GM19238 (cell line): ENCODE results near the gene KRT32.

Experiments used
- DNase-seq: peaks from one replicate; pipeline ENCODE4 v3.0.0; 2011; ENCODE audit warnings: low spot score; ENCODE audit not compliant: insufficient read length

The KRT32 gene

DNA sequence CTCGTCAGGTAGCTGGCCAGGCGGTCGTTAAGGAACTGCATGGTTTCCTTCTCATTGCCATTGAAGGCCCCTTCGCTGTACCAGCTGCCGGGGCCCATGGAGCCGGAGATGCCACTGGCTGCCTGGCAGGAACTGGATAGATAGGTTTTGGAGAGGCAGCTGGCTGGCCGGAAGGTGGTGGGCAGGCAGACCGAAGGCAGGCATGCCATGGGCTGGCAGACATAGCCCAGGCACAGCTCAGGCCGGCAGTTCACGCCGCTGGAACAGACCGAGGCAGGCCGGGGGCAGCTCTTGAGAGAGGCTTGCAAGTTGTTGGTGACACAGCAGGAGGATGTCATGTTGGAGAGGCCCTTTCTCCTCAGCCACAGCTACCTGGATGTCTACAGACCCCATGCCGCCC, at the start of gene KRT32:
KRT32 (minus strand) TSS at position 399 of the 400 bp plus-strand sequence; CDS start at position 338, 61 bp downstream.
- no peak for DNase-seq

DNA sequence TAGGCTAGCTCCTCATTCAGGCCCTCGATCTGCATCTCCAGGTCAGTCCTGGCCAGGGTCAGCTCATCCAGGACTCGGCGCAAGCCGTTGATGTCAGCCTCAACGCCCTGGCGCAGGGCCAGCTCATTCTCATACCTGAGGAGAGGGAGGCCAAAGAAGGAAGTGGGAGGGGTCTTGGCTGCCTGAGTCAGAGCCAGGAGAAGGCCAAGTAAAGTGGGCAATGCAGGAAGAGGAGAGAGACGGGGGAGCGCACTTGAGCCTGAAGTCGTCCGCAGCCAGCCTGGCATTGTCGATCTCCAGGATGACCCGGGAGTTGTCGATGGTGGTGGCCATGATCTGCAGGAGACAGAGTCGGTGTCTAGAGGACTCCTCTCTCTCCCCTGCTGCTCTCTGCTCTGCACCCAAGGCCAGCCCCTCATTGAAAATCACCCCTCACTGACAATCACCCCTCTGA, 49.7 kb upstream of the KRT32 start:
- no peak for DNase-seq

DNA sequence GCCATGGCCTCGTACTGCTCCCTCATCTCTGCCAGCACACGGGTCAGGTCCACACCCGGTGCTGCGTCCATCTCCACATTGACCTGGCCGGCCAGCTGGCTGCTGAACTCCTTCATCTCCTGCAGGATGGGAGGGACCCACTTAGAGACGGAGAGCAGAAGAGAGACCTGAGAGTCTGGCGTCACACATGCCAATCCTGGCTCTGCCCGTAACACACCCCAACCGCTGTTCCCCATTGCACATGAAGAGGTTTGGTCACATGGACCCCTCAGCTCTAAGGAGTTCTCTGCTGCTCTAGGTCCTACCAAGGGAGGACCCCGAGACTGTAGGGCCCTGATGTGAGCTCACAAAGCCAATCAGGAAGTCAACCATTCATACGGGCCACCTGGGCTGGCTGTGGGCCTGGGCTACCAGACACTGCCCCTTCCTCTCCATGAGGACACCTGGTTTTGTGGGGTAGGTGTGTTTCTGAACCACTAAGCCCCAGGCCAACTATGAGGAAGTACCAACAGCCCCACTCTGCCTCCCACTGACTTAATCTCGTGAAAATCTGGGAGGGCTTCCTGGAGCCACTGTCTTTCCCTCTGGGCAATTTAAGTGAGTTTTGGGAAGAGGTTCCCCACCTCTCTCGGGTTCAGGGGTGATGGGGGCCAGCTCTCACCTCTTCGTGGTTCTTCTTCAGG, 49.1 kb upstream of the KRT32 start:
- no peak for DNase-seq

DNA sequence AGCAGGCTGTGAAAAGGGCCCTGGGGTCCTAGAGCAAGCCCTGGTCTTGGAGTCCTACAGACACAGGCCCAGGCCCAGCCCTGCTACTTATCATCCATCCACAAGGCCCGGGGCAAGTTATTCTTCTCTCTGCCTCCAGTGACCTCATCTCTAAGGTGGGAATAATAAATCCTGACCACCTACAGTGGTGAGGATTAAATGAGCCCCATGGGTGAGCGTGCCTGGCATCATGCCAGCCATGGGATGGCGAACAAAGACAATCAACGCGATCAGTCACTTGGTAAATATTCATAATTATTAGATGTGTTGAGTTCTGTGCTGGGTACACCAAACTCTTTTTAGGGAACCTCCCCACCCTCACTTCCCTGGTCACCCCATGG, 46.0 kb upstream of the KRT32 start:
- DNase-seq: no peak

DNA sequence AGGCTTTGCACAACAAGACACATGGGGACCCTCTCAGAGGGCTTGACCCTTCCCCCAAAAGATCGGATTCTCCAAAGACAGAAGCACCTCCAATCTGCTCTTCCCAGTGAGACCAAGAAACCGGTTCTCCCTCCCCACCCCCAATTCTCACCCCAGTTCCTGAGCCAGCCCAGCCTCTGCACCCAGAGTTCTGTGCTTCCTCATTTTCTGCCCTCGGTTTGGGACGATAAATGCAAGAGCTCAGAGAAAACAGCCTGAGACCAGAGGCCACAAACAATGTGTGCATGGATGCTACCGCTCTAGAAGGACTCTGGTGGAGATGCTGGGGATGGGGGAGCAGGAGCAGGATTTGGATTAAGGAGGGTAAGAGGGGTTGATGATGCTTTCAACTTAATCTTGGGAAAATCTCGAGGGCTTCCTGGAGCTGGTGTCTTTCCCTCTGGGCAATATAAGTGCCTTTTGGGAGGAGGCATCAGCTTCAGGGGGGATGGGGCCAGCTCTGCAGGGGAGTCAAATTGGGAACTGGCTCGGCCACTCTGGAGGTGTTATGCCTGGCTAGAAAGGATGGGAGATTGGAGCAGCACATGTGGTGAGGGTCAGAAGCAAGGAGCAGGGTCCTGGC, 45.5 kb upstream of the KRT32 start:
- DNase-seq: no peak

DNA sequence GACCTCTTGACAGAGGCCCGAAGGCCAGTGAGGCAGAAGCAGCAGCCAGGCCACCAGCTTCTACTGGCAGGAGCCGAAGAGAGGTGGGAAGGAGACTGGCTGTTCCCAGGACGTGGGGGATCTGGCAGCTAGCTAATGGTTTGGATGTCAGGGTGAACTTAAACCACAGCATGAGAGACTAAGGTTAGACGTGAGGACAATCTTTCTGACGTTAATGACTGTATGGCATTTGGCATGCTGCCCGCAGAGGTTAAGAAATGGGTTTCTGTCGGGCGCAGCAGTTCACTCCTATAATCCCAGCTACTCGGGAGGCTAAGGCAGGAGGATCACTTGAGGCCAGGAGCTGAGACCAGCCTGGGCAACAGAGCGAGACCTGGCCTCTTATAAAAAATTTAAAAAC, 44.5 kb upstream of the KRT32 start:
- no peak for DNase-seq

DNA sequence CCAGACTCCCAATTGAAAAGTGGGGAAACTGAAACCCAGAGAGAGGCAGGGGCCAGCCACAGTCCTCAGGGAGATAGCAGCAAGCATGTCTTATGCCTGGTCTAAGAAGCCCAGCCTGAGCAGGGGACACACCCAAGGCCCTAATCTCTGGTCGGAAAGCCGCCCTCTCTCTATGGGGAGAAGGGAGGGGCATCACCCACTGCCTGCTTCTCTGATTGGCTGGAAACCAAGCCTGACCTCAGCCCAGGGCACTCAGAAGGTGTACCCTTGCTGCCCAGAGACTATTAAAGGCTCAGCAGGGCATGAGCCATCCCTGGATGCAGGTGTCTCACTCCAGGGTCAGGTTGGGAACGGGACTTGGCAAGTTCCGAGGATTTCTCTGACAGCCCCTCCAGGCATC, 43.9 kb upstream of the KRT32 start:
- DNase-seq: no peak

DNA sequence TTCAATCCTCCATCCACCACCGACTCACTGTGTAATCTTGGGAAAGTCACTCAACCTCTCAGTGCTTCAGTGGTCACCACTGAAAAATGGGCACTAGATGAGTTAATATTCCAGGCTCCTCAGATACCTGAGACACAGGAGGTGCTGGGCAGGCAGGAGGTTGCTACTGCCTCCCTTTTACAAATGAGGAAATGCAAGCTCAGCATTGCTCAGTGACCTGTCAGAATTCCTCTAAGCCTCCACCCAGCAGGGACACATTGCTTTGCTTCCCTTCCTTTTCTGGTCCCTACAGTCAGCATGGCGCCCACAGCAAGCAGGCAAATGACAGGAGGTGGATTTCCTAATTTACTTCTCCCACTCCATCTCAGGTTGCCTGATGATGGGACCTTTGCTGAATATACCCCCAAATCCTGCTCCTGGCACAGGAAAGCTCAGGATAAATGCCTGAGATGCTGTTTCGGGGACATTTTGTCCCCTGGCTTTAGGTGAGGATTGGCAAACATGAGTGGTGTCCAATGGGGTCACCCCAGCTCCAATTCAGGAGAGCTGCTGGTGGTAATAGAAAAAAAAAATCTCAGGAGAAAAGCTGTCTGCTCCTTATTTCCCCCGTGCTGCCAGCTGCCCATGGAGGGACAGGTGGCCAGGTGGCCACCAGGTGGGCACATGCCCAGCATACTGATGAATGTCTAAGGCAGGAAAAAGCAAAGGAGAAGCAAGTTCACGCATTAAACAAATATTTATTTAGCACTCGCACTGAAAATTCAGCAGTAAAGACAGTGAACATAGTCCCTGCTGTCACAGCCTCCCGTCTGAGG, 43.3 kb upstream of the KRT32 start:
- DNase-seq: no peak

DNA sequence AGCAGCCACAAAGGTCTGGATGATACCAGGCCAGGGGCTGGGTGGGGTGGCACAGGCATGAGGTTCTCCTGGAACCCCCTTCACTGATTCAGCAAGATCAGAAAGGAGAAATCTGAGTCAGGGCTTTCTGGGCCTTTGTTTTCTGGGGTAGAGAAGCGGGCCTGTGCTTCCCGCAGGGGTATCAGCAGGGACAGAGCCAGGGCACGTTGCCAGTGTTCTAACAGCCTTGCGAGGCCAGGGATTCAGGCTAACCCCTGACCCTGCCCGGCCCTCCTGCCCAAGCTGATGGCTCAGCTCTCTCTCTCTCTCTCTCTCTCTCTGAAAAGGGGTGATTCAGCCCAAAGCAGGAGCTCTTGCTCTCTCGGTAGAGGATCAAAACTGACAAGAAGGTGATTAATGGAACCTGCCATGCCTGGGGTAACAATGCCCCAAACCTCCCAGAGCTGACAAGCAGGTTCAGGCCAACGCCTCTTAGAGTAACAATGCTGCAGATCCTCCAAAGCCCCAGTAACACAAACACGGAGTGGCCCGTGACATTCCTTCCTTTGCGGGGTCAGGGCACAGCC, 40.2 kb upstream of the KRT32 start:
- no peak for DNase-seq

DNA sequence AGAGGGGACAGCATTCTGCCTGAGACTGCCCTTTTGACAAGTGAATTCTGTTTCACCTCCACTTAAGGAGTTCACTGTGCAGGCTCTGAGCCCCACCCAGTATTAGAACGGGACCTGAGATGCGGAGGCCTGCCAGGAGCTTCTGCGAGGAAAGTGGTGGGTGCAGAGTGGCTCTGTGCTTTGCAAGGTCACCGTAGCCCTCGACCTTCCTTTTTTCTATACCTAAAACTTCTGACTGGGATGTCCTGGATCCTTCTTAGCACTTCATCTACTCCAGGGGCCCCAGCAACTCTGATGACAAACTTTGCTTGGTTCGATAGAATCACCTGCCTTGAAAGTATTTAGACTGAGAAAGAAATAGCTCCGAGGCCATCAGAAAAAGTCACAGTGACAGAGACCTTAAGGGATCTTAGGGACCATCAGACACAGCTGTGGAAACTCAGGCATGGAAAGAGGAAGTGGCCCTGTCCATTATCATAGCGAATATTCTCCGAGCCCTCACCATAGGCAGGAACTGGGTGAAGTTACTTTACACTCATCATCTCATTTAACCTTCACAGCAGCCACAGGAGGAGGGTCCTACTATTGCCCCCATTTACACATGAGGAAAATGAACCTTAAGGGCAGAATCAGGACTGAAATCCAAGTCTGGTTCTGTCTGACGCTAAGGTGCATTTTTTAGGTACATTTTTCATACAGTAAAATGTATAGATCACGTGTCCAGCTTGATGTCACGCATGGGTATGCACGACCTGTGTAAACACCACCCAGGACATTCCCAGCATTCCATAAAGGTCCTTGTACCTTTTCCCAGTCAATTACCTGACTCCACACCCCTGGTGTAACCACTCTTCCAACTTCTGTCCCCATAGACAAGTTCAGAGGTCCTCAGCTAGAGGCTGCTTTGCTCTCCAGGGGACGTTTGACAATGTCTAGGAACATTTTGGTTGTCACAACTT, 38.9 kb upstream of the KRT32 start:
- no peak for DNase-seq

DNA sequence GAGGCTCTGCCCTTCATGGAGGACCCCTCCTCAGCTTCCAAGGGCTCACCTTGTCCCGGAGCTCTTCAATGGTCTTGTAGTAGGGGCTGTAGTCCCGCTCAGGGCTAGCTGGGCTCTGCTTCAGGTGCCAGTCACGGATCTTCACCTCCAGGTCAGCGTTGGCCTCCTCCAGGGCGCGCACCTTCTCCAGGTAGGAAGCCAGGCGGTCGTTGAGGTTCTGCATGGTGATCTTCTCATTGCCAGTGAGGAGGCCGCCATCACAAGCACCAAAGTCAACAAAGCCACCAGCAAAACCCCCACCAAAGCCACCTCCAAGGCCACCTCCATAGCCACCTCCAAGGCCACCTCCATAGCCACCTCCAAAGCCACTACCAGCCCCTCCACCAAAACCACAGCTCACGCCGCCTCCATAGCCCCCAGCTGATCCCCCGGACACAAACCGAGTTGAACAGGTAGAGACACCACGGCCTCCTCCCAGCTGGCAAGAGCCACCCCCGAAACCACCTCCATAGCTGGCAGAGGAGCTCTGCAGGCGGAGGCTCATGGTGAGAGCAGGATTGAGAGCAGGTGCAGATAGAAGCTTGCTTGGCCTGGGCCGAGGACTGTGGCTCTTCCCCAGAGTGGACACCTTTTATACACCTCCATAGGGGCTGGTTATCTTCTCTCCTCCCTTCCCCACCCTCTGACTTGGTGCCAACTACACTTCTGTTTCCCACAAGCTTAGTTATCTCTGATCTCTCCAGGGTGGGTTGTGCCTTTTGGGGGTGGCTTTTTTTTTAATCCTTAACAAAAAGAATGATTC, 38.0 kb upstream of the KRT32 start, which contains the start of gene KRT13:
KRT13 (minus strand) TSS at position 606 of the 802 bp plus-strand sequence; CDS start at position 544, 62 bp downstream.
- no peak for DNase-seq

DNA sequence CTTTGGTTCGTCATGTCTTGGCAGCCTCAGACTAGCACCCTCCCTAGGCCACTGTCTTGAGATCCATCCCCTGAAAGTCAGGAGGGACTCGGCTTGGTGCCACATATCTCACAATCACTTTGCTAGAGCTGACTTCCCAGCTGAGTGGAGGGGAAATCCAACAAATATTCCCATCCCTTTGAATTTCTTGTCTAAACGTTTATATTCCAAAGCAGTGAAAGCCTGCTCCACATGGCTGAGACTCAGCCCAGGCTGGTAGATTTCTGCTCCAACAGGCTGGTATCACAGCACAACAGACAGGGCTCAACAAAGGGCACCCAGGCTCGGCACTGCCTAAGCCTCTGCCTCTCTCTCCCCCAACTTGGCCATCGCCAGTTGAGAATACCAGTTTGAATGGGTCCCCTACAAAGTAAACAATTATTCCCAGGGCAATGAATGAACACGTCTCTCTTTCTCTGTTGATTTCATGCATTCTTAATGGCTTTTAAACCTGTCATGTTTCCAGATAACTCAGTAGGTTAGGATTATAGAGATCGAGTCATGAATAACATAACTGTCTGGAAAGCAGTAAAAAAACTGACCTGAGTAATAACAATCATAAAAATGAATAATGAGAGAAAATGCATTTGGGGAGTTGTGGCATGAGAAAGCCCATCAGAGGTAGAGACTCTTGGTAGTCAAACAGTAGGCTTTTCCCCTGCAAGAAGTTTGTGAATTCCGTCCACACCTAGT, 37.2 kb upstream of the KRT32 start:
- no peak for DNase-seq

DNA sequence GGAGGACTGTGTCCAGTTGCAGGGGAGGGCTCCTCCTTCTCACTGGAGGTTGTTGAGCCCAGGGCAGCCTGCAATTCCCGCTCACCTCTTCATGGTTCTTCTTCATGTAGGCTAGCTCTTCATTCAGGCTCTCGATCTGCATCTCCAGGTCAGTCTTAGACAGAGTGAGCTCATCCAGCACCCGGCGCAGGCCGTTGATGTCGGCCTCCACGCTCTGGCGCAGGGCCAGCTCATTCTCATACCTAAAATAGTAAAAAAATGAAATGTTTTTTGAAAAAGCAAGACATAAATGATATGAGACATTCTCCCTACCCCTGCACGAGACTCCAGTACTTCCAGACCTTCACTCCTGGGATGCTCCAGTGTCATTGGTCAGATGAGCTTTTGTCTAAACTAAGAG, 36.0 kb upstream of the KRT32 start:
- DNase-seq: no peak

DNA sequence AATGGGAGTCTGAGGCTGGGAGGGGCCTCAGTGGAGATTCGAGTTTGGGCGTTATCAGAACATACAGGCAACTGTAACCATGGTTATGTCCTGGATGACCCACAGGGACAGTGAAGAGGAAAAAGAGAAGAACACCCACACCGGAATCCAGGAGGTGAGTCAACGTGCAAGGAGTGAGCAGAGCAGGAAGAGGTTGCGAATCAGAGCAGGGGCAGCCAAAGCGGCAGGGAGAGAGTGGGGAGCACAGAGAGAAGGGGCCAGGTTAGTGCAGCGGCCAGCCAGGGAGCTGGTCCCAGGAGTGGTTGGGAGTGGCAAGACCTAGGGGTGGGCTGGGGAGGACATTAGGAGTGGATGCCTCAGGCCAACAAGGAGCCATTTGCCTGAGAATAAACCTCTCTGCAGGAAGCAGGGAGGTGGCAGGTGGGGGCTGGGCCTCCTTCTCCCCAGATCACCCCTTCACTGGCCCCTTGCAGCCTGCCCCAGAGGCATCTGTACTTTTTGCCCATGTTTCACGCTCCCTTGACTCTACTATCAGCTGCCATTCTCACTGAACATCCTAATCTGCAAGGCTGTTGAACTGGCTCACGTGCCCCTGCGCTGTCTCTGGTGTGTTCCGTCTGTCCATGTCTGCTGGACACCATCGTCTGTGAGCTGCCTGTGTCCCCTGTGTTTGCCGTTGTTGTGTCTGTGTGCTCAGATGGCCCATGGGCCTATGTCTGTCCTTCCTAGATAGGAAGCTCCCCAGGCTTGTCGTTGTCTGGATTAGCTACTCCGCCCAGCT, 33.1 kb upstream of the KRT32 start:
- no peak for DNase-seq

DNA sequence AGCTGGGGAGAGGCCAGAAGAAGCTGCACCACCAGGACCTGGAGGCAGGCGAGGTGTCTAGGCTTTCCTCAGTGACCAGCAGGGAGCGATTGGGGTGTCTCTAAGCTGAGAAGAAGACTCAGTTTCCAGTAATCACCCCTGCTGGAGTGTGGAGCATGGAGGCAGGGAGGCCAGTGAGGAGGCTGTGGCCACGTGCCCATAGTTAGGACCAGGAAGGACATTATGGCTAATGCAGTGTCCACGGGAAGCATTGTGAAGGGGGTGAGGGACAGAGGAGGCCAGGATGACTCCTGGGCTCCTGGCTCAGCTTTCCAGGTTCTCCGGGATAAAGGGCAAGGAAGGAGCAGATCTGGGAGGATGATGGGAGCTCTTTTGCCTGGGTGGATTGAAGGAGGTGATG, 32.5 kb upstream of the KRT32 start:
- DNase-seq: no peak

DNA sequence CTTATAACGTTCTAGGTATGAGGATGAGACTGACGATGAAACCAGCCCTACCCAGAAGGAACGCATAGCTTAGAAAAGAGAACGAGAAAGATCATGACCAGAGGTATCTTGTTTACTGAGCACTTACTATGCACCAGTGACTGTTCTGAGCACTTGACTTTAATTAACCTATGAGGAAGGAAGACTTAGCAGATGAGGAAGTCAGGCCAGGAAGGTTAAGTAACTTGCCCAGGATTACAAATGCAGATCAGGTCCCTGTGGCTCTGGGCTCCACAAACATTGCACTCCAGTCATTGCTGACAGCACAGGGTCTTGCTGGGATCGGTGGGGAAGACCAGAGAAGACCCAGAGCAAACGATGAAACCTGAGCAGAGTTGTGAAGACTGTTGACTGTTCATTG, 31.1 kb upstream of the KRT32 start:
- DNase-seq: no peak

DNA sequence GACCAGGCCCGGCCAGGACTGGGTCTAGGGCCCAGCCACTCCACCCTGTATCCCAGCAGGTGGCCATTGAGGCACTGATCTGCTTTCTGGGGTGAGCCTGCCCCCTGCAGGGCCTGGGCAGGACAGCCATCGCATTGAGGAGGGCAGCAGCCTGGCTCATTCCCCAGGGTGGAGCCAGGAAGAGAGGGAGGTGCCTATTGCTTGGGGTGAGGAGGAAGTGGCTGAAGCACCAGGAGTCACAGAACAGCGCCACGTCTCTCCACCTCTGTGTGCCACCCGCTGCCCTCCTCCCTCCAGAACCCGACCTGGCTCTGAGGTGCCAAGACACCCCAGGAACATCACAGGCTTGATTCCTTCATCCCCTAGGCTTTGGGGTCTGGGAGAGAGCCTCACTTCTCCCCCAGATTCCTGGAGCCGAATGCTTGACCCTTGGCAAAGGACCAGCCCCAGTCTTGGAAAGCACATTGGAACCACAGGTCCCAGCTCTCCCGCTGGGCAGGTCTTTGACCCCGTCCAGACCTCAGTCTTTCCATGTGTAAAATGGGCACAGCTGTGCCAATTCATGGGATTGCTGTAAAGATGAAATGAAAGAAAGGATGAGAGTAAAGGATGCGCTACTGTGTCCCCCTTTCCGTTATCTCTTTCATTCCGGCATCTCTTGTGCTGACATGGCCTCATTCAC, 29.8 kb upstream of the KRT32 start:
- DNase-seq: peak; percentile 72

DNA sequence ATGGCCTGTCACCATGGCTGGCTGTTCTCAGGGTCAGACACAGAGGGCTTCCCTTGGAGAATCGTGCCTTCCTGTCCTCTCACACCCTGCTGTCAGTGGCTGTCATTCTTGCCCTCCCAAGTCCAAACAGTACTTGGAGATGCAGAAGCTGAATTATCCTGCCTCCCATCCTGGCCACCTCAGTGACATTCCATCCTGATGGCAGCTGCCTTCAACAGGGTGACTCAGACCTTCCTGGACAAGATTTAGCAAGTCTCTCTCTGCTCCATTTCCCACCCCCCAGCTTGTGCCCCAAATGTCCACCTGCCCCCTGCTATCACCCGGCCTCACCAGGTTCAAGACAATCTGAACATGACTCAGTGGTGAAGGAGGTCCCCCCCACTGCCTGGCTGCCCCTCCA, 27.3 kb upstream of the KRT32 start:
- DNase-seq: no peak
